AG08396 (cell line): ENCODE results near the gene TRAPPC2L.

ENCODE experiments used
- DNase-seq: peaks from one replicate; pipeline ENCODE4 v3.0.0; 2012; ENCODE audit warnings: low spot score, mixed read lengths

The TRAPPC2L gene

GRCh38 chr16:88856828-88857727 is at the start of gene TRAPPC2L, which contains the start of gene GALNS:
Gene TRAPPC2L, plus strand, starts transcription at chr16:88857127. Its CDS starts 24 bp downstream, at chr16:88857151.
Gene GALNS, minus strand, starts transcription at chr16:88856947. Its CDS starts 70 bp downstream, at chr16:88856877.
- peak; percentile 100 for DNase-seq

- no peak for DNase-seq
These were observed 49.7 kb upstream of the TRAPPC2L start for GRCh38 chr16:88807142-88807625.

- DNase-seq: no peak
These were observed 49.1 kb upstream of the TRAPPC2L start for GRCh38 chr16:88807626-88808453.

GRCh38 chr16:88809068-88809675 is 47.8 kb upstream of the TRAPPC2L start:
- no peak for DNase-seq

GRCh38 chr16:88809676-88810165 is 47.2 kb upstream of the TRAPPC2L start:
- DNase-seq: no peak

- no peak for DNase-seq
These were observed 46.6 kb upstream of the TRAPPC2L start for GRCh38 chr16:88810166-88810911.

GRCh38 chr16:88810912-88811768 is 45.8 kb upstream of the TRAPPC2L start:
- peak; percentile 84 for DNase-seq

GRCh38 chr16:88811769-88812512 is 45.0 kb upstream of the TRAPPC2L start, which contains the start of gene APRT:
Gene APRT, minus strand, starts transcription at chr16:88811928. Its CDS starts 29 bp downstream, at chr16:88811899.
- DNase-seq: peak; percentile 100

- no peak for DNase-seq
These were observed 44.2 kb upstream of the TRAPPC2L start for GRCh38 chr16:88812513-88813268.

- DNase-seq: no peak
These were observed 43.4 kb upstream of the TRAPPC2L start for GRCh38 chr16:88813269-88814143.

- no peak for DNase-seq
These were observed 42.8 kb upstream of the TRAPPC2L start for GRCh38 chr16:88814144-88814502.

- DNase-seq: no peak
These were observed 41.7 kb upstream of the TRAPPC2L start for GRCh38 chr16:88815227-88815626.

GRCh38 chr16:88815901-88816589 is 40.9 kb upstream of the TRAPPC2L start:
- no peak for DNase-seq

- no peak for DNase-seq
These were observed 40.0 kb upstream of the TRAPPC2L start for GRCh38 chr16:88816736-88817535.

- peak; percentile 41 for DNase-seq
These were observed 38.9 kb upstream of the TRAPPC2L start for GRCh38 chr16:88817785-88818574.

- DNase-seq: no peak
These were observed 38.4 kb upstream of the TRAPPC2L start for GRCh38 chr16:88818575-88818874.
